Prostate gland (tissue), 2 donors: ENCODE data around the gene ZNF212. TPM values are rescaled to one million over a fixed set of nuclear protein-coding genes. Genes with fewer than 3 reads are reported as not detected.

ENCODE experiments used
- DNase-seq: peaks from one replicate; pipeline ENCODE4 v3.0.0-alpha.2; 2019; ENCODE audit warnings: low spot score
- H3K27ac ChIP-seq, 2 donors: fragments of 200-600 bp; sonication (generic); 2 replicates each; pipeline ENCODE4 v1.5.1; 2017 to 2019
- H3K27me3 ChIP-seq: fragments of 200-600 bp; sonication (generic); replicated peaks from 2 replicates; pipeline ENCODE4 v1.5.1; 2019; ENCODE audit not compliant: insufficient read depth
- H3K36me3 ChIP-seq, 2 donors: fragments of 200-600 bp; sonication (generic); 1 replicate in 1 of 2; 2 replicates in 1 of 2; pipeline versions ENCODE4 v1.5.1 to v1.8.1; 2017 to 2019
- H3K4me1 ChIP-seq: fragments of 200-600 bp; sonication (generic); replicated peaks from 2 replicates; pipeline ENCODE4 v1.5.1; 2019
- H3K4me3 ChIP-seq, 2 donors: fragments of 200-600 bp; sonication (generic); 2 replicates each; pipeline ENCODE4 v1.5.1; 2017 to 2019
- H3K9me3 ChIP-seq: fragments of 200-600 bp; sonication (generic); 2 replicates; pipeline ENCODE4 v1.5.1; 2017
- CTCF ChIP-seq, 4 experiments: fragments of 200-600 bp in 2 of 4; fragments of 450-650 bp in 2 of 4; sonication (generic) in 2 of 4; IDR thresholded peaks; 1 replicate in 3 of 4; 2 replicates in 1 of 4; pipeline ENCODE4 v1.5.1; 2016 to 2019; ENCODE audit warnings: antibody characterized with exemption in 4 of 4, mild to moderate bottlenecking in 2 of 4, moderate library complexity in 2 of 4
- POLR2A ChIP-seq: fragments of 450-650 bp; IDR thresholded peaks from one replicate; pipeline ENCODE4 v1.6.1; 2016; ENCODE audit warnings: antibody characterized with exemption, mild to moderate bottlenecking
- POLR2AphosphoS5 ChIP-seq: sonication (generic); formaldehyde crosslinking; IDR thresholded peaks from one replicate; pipeline ENCODE4 v1.6.1; 2017; ENCODE audit warnings: antibody characterized with exemption
- WGBS: methylation state at CpG from one replicate; pipeline ENCODE4 v1.1.5; 2018; 5-methylcytosine and 5-hydroxymethylcytosine counted together
- intact Hi-C: fragments of 100-400 bp; cut with DNase I; formaldehyde crosslinking; loops from one replicate; pipeline ENCODE4 v1.14.2; 2022
- total RNA-seq, 2 donors: library from RNA; depleted of rRNA; stranded (reverse); fragments of >200 nt; gene quantifications; one replicate each; pipeline ENCODE4 v1.1.0, GENCODE V29; 2016

The ZNF212 gene
- 10 to 100 TPM in 1 of 2 donors, 1 to 10 TPM in 1; 8.9 to 15.9 TPM for total RNA-seq

- intact Hi-C loops = no loop called here
These were observed at the start of gene ZNF212 for GRCh38 chr7:149239345-149240143. Gene ZNF212, plus strand, starts transcription at chr7:149239651. Its CDS starts 128 bp downstream, at chr7:149239779.

GRCh38 chr7:149191851-149192250, 47.6 kb upstream of the ZNF212 start:
- WGBS = 41% methylated on average over 5 of the region's 5 CpGs
- Histone ChIP-seq H3K27me3 (no peaks in the 10 kb centered on the region), H3K4me3 (no peak overlapping the region), H3K36me3 (no peaks in the 10 kb centered on the region), H3K27ac (no peak overlapping the region), H3K4me1 (peaks cover 4% of the 10 kb centered on the region), H3K9me3 (no peaks in the 10 kb centered on the region)
- TF ChIP-seq POLR2AphosphoS5 (no peak), CTCF (IDR thresholded peaks at IDR 0.05) (no peak), POLR2A (no peak)
- intact Hi-C loops = no loop called here
- DNase-seq = no peak

More at GRCh38 chr7:149239345-149240143, at the start of gene ZNF212:
- no peaks in the 10 kb centered on the region for H3K36me3 ChIP-seq
- H3K27ac ChIP-seq = peak within 1 kb of the TSS; percentile 63 to 74
- 1% methylated on average over 40 of the region's 64 CpGs for WGBS
- peak; percentile 89 for DNase-seq
- TF ChIP-seq CTCF (IDR thresholded peaks at IDR 0.05) (peak; percentile 68 to 93 (median 88)), POLR2AphosphoS5 (peak; percentile 90), POLR2A (peak; percentile 36)
- no peaks in the 10 kb centered on the region for H3K9me3 ChIP-seq
- H3K27me3 ChIP-seq = no peaks in the 10 kb centered on the region
- H3K4me1 ChIP-seq = no peaks in the 10 kb centered on the region
- peak within 1 kb of the TSS; percentile 89 to 90 for H3K4me3 ChIP-seq

- H3K4me1 ChIP-seq = peaks cover 12% of the 10 kb centered on the region
- H3K27ac ChIP-seq = peak overlapping the region; percentile 91 to 92
- 66% methylated on average over 4 of the region's 4 CpGs for WGBS
- TF ChIP-seq CTCF (IDR thresholded peaks at IDR 0.05) (no peak), POLR2AphosphoS5 (no peak), POLR2A (no peak)
- no peaks in the 10 kb centered on the region for H3K9me3 ChIP-seq
- intact Hi-C loops = no loop called here
- H3K27me3 ChIP-seq = no peaks in the 10 kb centered on the region
- peak overlapping the region; percentile 78 to 79 for H3K4me3 ChIP-seq
- no peak for DNase-seq
- peaks cover 0 to 12% of the 10 kb centered on the region in 2 donors for H3K36me3 ChIP-seq
These were observed 44.7 kb upstream of the ZNF212 start for GRCh38 chr7:149194799-149195179.

GRCh38 chr7:149195180-149196150, 44.0 kb upstream of the ZNF212 start, which contains the start of gene ZNF282:
Gene ZNF282, plus strand, starts transcription at chr7:149195546. Its CDS starts 44 bp downstream, at chr7:149195590.
- H3K4me3 ChIP-seq = peak within 1 kb of the TSS; percentile 78 to 79
- peak within 1 kb of the TSS; percentile 91 to 92 for H3K27ac ChIP-seq
- intact Hi-C loops = no loop called here
- peaks cover 0 to 16% of the 10 kb centered on the region in 2 donors for H3K36me3 ChIP-seq
- peak; percentile 92 for DNase-seq
- no peaks in the 10 kb centered on the region for H3K27me3 ChIP-seq
- WGBS = under 1% methylated on average over 26 of the region's 97 CpGs
- H3K9me3 ChIP-seq = no peaks in the 10 kb centered on the region
- peaks cover 12% of the 10 kb centered on the region for H3K4me1 ChIP-seq
- TF ChIP-seq CTCF (IDR thresholded peaks at IDR 0.05) (peak; percentile 16 to 70 (median 60)), POLR2AphosphoS5 (peak; percentile 67), POLR2A (peak; percentile 60)
